Measurements from ENCODE around the gene FAM120AOS.

- no peak for TF ChIP-seq EP300 (IDR thresholded peaks at IDR 0.05; ENCODE audit: borderline replicate concordance in 1 of 2, low read depth in 1 of 2, low read length in 1 of 2)
- TF ChIP-seq REST (IDR thresholded peaks at IDR 0.05; ENCODE audit: low read depth, low read length), result no peak
These were observed 34.9 kb upstream of the FAM120AOS start for GRCh38 chr9:93488244-93488643.
